Measurements from ENCODE around the gene TMEM86B. TPM values are rescaled to one million over a fixed set of nuclear protein-coding genes. Genes with fewer than 3 reads are reported as not detected.
A peak's percentile ranks its signal among the peaks of the same experiment; 100 is the strongest.

Gene TMEM86B, protein sequence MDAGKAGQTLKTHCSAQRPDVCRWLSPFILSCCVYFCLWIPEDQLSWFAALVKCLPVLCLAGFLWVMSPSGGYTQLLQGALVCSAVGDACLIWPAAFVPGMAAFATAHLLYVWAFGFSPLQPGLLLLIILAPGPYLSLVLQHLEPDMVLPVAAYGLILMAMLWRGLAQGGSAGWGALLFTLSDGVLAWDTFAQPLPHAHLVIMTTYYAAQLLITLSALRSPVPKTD
- 2.0 and 3.0 TPM in 2 replicates for polyA plus RNA-seq (2012; rRNA removed)
- polyA plus RNA-seq (2012; cell fraction: cytosol; rRNA removed), result 0.64 and 1.2 TPM in 2 replicates
- 17.1 and 28.6 TPM in 2 replicates for polyA plus RNA-seq (2012; cell fraction: nucleus; rRNA removed)

DNA sequence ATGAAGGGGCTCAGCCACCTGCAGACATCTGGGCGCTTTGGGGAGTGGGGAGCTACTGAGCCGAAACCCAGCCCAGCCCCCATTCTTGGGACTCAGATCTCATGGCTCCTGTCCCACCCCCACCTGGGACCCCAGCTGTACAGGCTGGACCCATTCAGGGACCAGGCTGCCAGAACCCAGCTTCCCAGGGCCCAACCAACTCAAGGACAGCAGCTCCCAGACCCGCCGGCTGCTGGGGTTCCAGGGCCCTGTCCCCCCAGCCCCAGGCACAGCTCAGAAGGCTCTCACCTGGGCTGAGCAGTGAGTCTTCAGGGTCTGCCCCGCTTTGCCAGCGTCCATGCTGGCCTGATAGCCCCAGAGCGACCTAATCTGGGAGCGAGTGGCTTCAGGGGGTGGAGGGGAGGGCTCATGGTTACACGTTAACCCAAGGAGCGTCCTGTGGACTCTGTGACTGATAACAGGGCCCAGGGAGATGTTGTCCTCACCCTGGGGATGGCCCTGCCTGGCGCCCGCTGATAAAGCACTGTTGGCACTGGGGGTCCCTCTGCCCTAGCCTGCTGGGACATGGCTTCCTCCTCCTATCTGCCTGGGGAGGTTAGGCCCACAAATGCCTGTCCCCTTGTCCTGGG is at the start of gene TMEM86B:
Gene TMEM86B, minus strand, starts transcription at position 361 of the 629 bp plus-strand sequence. Its CDS starts 22 bp downstream, at position 339.
- Histone ChIP-seq H3K9me2 (no peaks in the 10 kb centered on the region), H3K27me3 (ENCODE audit: insufficient read depth) (no peaks in the 10 kb centered on the region), H4K20me1 (ENCODE audit: insufficient read depth) (peaks cover 16% of the 10 kb centered on the region; the same call in 1 of the 2 replicates), H3K36me3 (replicated peaks in 1 of 2; ENCODE audit: control insufficient read depth in 1 of 2, insufficient read depth in 2 of 2, low read length in 1 of 2) (peaks cover 3 to 63% of the 10 kb centered on the region in 2 experiments), H3K27ac (ENCODE audit: low read depth in 2 of 2, low read length in 1 of 2) (peak within 1 kb of the TSS in 1 of 2 experiments; percentile 78; a peak in 2 of 4 replicates), H3K4me3 (ENCODE audit: low read depth in 2 of 2, low read length in 1 of 2) (no peak within 1 kb of the TSS; a peak in 1 of 4 replicates), H2AFZ (ENCODE audit: low read depth) (no peak within 1 kb of the TSS), H3K9me3 (no peaks in the 10 kb centered on the region), H3K4me2 (no peak within 1 kb of the TSS), H3K79me2 (ENCODE audit: insufficient read depth) (no peaks in the 10 kb centered on the region), H3F3A (replicated peaks; ENCODE audit: insufficient read depth) (no peaks in the 10 kb centered on the region), H3K4me1 (ENCODE audit: control insufficient read depth in 1 of 2, insufficient read depth in 2 of 2, low read depth in 1 of 2, low read length in 1 of 2) (peaks cover 0 to 38% of the 10 kb centered on the region in 2 experiments; a peak in 1 of 4 replicates), H3K9ac (no peak within 1 kb of the TSS)
- ChIA-PET CTCF (interaction anchor here (0.7 to 2.1 kb wide), 9 partner anchors 11 to 378 kb away, joined by 3 to 7 read pairs (median 3); partner anchors contain the start of gene PPP6R1), POLR2A (interaction anchor here (1.0 to 1.8 kb wide), 10 partner anchors 13 to 248 kb away, joined by 3 to 17 read pairs (median 8); partner anchors contain the start of genes PPP6R1, SYT5, UBE2S and ZNF628)
- peak; percentile 72 for DNase-seq
- 90% methylated on average over 2 of the region's 12 CpGs for WGBS (ENCODE audit: low lambda C conversion rate)
- TF ChIP-seq SIN3A (IDR thresholded peaks at IDR 0.05; ENCODE audit: borderline replicate concordance, low read depth, low read length) (no peak), TAF1 (IDR thresholded peaks at IDR 0.05; ENCODE audit: borderline replicate concordance, low read depth, low read length) (no peak), POLR2AphosphoS5 (IDR thresholded peaks at IDR 0.05; ENCODE audit: low read depth, low read length) (no peak), RAD21 (IDR thresholded peaks at IDR 0.05; ENCODE audit: low read length) (no peak), SMC3 (IDR thresholded peaks at IDR 0.05; ENCODE audit: low read depth, low read length) (no peak), FOXJ3 (CRISPR knock-in tag; IDR thresholded peaks at IDR 0.05) (no peak), RFX5 (IDR thresholded peaks at IDR 0.05; ENCODE audit: low read length) (no peak), TCF12 (IDR thresholded peaks at IDR 0.05) (no peak), USF1 (IDR thresholded peaks at IDR 0.05; ENCODE audit: borderline replicate concordance, low read depth) (no peak), CHD2 (IDR thresholded peaks at IDR 0.05; ENCODE audit: low read length, partially characterized antibody) (no peak), EP300 (IDR thresholded peaks at IDR 0.05; ENCODE audit: borderline replicate concordance in 1 of 2, low read depth in 1 of 2, low read length in 1 of 2) (no peak), MEF2A (IDR thresholded peaks at IDR 0.05; ENCODE audit: borderline replicate concordance, low read depth) (no peak), YY1 (IDR thresholded peaks at IDR 0.05; ENCODE audit: low read depth) (no peak), GABPA (IDR thresholded peaks at IDR 0.05; ENCODE audit: low read depth) (no peak), TEAD4 (IDR thresholded peaks at IDR 0.05; ENCODE audit: borderline replicate concordance, insufficient read depth) (no peak), USF2 (IDR thresholded peaks at IDR 0.05; ENCODE audit: borderline replicate concordance, low read depth, low read length) (no peak), MXI1 (IDR thresholded peaks at IDR 0.05; ENCODE audit: low read depth, low read length) (no peak), ZBTB33 (IDR thresholded peaks at IDR 0.05; ENCODE audit: borderline replicate concordance, low read depth) (no peak)
- TF ChIP-seq, protein P1, sequence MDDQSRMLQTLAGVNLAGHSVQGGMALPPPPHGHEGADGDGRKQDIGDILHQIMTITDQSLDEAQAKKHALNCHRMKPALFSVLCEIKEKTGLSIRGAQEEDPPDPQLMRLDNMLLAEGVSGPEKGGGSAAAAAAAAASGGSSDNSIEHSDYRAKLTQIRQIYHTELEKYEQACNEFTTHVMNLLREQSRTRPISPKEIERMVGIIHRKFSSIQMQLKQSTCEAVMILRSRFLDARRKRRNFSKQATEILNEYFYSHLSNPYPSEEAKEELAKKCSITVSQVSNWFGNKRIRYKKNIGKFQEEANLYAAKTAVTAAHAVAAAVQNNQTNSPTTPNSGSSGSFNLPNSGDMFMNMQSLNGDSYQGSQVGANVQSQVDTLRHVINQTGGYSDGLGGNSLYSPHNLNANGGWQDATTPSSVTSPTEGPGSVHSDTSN (IDR thresholded peaks at IDR 0.05), result no peak
- TF ChIP-seq, protein P2, sequence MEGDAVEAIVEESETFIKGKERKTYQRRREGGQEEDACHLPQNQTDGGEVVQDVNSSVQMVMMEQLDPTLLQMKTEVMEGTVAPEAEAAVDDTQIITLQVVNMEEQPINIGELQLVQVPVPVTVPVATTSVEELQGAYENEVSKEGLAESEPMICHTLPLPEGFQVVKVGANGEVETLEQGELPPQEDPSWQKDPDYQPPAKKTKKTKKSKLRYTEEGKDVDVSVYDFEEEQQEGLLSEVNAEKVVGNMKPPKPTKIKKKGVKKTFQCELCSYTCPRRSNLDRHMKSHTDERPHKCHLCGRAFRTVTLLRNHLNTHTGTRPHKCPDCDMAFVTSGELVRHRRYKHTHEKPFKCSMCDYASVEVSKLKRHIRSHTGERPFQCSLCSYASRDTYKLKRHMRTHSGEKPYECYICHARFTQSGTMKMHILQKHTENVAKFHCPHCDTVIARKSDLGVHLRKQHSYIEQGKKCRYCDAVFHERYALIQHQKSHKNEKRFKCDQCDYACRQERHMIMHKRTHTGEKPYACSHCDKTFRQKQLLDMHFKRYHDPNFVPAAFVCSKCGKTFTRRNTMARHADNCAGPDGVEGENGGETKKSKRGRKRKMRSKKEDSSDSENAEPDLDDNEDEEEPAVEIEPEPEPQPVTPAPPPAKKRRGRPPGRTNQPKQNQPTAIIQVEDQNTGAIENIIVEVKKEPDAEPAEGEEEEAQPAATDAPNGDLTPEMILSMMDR (IDR thresholded peaks at IDR 0.05), result no peak
